Osteocyte (in vitro differentiated cells): Measurements from ENCODE around the gene CPTP. TPM values are rescaled to one million over a fixed set of nuclear protein-coding genes. Genes with fewer than 3 reads are reported as not detected.

Source experiments
- DNase-seq: peaks from one replicate; pipeline ENCODE4 v3.0.0; 2021; ENCODE audit warnings: mixed read lengths; ENCODE audit not compliant: unreplicated experiment; ENCODE audit errors: extremely low spot score
- H3K27ac Mint-ChIP-seq: one replicate; pipeline ENCODE4 v1.8.0; 2021; ENCODE audit warnings: mild to moderate bottlenecking, mixed read lengths; ENCODE audit not compliant: unreplicated experiment
- H3K27me3 Mint-ChIP-seq: one replicate; pipeline ENCODE4 v1.8.0; 2021; ENCODE audit warnings: mixed read lengths; ENCODE audit not compliant: unreplicated experiment
- H3K36me3 Mint-ChIP-seq: one replicate; pipeline ENCODE4 v1.8.0; 2021; ENCODE audit warnings: mixed read lengths; ENCODE audit not compliant: unreplicated experiment
- H3K4me1 Mint-ChIP-seq: one replicate; pipeline ENCODE4 v1.8.0; 2021; ENCODE audit warnings: mixed read lengths; ENCODE audit not compliant: unreplicated experiment
- H3K4me3 Mint-ChIP-seq: one replicate; pipeline ENCODE4 v1.8.0; 2021; ENCODE audit warnings: mild to moderate bottlenecking, moderate library complexity, mixed read lengths; ENCODE audit not compliant: unreplicated experiment
- H3K9me3 Mint-ChIP-seq: one replicate; pipeline ENCODE4 v1.8.0; 2021; ENCODE audit warnings: mixed read lengths; ENCODE audit not compliant: unreplicated experiment
- CTCF ChIP-seq: fragments of 200-600 bp; sonication (generic); IDR thresholded peaks from 2 replicates; pipeline ENCODE4 v1.5.0; 2021; ENCODE audit warnings: antibody characterized with exemption, mild to moderate bottlenecking, moderate library complexity
- total RNA-seq: library from RNA; stranded (reverse); gene quantifications from 2 replicates; pipeline ENCODE4 v1.2.1, GENCODE V29; 2021

The CPTP gene
- total RNA-seq, 1 donor from 2014 or later, result 23.5 TPM

GRCh38 chr1:1322418-1322817 is 2.2 kb upstream of the CPTP start:
- no peak for TF ChIP-seq CTCF
- H3K4me3 Mint-ChIP-seq, result peak overlapping the region; percentile 65
- DNase-seq, result no peak
- H3K4me1 Mint-ChIP-seq, result peaks cover 34% of the 10 kb centered on the region
- H3K27ac Mint-ChIP-seq, result no peak overlapping the region
- H3K27me3 Mint-ChIP-seq, result no peaks in the 10 kb centered on the region
- peaks cover 4% of the 10 kb centered on the region for H3K36me3 Mint-ChIP-seq
- H3K9me3 Mint-ChIP-seq, result no peaks in the 10 kb centered on the region

- no peak for TF ChIP-seq CTCF
- H3K27ac Mint-ChIP-seq, result no peak overlapping the region
- DNase-seq, result no peak
- peaks cover 4% of the 10 kb centered on the region for H3K36me3 Mint-ChIP-seq
- peaks cover 30% of the 10 kb centered on the region for H3K4me1 Mint-ChIP-seq
- H3K4me3 Mint-ChIP-seq, result peak overlapping the region; percentile 80
- H3K9me3 Mint-ChIP-seq, result no peaks in the 10 kb centered on the region
- no peaks in the 10 kb centered on the region for H3K27me3 Mint-ChIP-seq
Measured at GRCh38 chr1:1322952-1323351, 1.6 kb upstream of the CPTP start.

GRCh38 chr1:1324084-1324523 is 498 bp upstream of the CPTP start:
- Mint-ChIP-seq H3K36me3 (peaks cover 4% of the 10 kb centered on the region), H3K4me1 (peaks cover 23% of the 10 kb centered on the region), H3K27ac (peak overlapping the region; percentile 77), H3K27me3 (no peaks in the 10 kb centered on the region), H3K4me3 (peak overlapping the region; percentile 85), H3K9me3 (no peaks in the 10 kb centered on the region)
- DNase-seq, result no peak
- TF ChIP-seq CTCF, result no peak

- H3K27me3 Mint-ChIP-seq, result no peaks in the 10 kb centered on the region
- no peaks in the 10 kb centered on the region for H3K9me3 Mint-ChIP-seq
- no peaks in the 10 kb centered on the region for H3K36me3 Mint-ChIP-seq
- TF ChIP-seq CTCF, result no peak
- H3K4me1 Mint-ChIP-seq, result peaks cover 28% of the 10 kb centered on the region
- H3K27ac Mint-ChIP-seq, result no peak overlapping the region
- H3K4me3 Mint-ChIP-seq, result peak overlapping the region; percentile 68
- DNase-seq, result no peak
Measured at GRCh38 chr1:1325288-1326074, 879 bp downstream of the CPTP start.

- Mint-ChIP-seq H3K9me3 (no peaks in the 10 kb centered on the region), H3K27ac (no peak overlapping the region), H3K4me3 (peak overlapping the region; percentile 68), H3K4me1 (peaks cover 35% of the 10 kb centered on the region), H3K36me3 (no peaks in the 10 kb centered on the region), H3K27me3 (no peaks in the 10 kb centered on the region)
- no peak for TF ChIP-seq CTCF
- no peak for DNase-seq
Measured at GRCh38 chr1:1326075-1326605, 1.5 kb downstream of the CPTP start.
